Posterior cingulate gyrus (tissue), 11 donors: ENCODE results near the gene PSD.

ENCODE experiments used
- DNase-seq, 10 donors: peaks; one replicate each; pipeline versions ENCODE4 v3.0.0 to v3.0.0-alpha.2; 2020 to 2021; ENCODE audit warnings: mixed read lengths in 3 of 10
- intact Hi-C: fragments of 100-400 bp; cut with DNase I; formaldehyde crosslinking; loops from one replicate; pipeline ENCODE4 v1.15.1; 2023

PSD gene

GRCh38 chr10:102354451-102354850, 64.1 kb downstream of the PSD start:
- intact Hi-C loops: loop anchor here (5.0 kb wide), 1 partner anchor 187 kb away; no protein-coding TSS in a partner anchor
- no peak for DNase-seq
